Measurements from ENCODE around the gene GAB2.

Gene GAB2

DNA sequence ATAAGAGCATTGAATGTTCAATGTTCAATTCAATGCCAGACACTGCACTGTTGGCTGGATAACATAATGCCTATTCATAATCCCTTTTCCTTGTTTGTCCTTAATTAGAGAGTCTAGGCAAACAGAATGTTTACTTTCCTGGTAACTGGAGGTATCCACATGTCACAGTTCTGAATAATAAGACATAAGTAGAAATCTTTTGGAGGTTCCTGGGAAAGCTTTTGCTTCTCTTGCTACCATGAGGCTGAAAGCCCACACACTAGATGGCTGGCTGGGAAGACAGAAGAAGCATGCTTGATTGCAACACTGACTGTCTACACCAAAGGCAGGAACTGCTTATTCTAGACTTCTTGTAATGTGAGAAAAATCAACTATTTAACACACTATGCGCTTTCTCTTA is 79.5 kb downstream of the GAB2 start:
- DNase-seq: no peak

DNA sequence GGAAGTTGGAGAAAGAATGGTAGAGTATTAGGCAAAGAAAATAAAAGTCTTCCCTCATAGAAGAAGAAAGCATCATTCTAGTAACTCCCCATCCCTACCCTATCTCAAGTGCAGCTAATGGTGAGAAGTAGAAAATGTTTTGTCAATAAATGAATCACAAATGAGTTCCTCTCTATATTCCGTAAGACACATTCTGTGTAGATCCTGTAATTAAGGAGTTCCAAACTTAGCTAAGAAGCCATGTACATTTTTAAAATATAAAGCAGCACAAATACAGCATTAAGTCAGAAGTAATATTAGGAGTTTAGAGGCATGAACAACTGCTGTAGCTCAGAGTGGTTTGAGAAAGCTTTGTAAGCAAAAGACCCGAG is 80.1 kb downstream of the GAB2 start:
- DNase-seq: no peak

DNA sequence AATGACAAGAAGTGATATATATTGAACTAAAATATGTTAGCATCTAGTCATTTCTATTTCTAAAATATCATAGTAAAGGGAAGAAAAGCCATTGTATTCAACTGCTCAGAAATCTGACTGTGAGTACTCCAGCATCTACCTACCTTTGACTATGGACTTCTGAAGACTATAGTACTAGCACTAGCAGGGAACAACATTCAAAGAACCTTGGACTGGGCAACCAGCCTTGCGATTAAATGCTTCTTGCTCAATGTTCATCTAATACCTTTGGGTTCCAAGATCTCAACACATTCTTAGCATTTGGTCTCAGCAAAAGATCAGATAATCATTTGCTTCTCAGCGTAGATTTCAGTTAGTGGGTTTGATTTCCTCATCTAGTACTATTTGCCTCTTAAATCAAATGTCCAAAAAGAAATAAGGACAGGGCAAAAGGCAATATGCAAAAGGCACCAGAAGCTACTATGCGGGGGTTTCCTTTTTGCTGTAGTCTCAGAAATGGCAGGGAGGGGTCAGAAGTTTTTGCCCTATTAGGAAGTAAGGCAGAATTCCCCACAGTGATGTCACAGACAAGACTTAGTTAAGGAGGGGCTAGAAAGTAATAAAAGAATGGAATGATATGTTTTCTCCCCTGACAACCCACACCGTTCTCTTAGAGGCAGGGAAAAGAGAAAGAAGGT is 80.6 kb downstream of the GAB2 start:
- no peak for DNase-seq

DNA sequence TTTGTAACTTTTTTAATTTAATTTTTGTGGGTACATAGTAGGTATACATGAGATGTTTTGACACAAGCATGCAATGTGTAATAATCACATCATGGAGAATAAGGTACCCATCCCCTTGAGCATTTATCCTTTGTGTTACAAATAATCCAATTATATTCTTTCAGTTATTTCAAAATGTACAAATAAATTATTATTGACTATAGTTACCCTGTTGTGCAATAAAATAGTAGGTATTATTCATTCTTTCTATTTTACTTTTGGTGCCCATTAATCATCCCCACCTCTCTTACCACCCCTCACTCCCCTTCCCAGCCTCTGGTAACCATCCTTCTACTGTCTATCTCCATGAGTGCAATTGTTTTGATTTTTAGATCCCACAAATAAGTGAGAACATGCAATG is 83.5 kb downstream of the GAB2 start:
- no peak for DNase-seq

DNA sequence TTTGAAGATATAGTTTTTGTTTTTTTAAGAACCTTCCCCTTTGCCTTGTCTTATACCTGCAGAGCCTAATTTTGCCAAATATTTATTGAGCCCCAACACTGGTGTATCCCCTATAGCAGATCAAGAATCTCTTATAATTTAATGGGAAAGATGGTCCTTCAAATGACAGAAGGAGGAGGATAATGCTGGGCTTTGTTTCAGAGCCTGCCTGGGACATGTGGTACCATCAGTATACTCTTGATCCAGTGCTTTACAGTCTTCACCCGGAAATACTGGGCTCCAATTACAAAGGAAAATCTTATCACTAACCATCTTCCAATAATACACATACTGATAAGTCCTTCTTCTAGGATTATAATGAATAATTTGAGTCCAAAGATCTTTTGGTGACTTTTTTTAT is 84.7 kb downstream of the GAB2 start:
- DNase-seq: no peak

DNA sequence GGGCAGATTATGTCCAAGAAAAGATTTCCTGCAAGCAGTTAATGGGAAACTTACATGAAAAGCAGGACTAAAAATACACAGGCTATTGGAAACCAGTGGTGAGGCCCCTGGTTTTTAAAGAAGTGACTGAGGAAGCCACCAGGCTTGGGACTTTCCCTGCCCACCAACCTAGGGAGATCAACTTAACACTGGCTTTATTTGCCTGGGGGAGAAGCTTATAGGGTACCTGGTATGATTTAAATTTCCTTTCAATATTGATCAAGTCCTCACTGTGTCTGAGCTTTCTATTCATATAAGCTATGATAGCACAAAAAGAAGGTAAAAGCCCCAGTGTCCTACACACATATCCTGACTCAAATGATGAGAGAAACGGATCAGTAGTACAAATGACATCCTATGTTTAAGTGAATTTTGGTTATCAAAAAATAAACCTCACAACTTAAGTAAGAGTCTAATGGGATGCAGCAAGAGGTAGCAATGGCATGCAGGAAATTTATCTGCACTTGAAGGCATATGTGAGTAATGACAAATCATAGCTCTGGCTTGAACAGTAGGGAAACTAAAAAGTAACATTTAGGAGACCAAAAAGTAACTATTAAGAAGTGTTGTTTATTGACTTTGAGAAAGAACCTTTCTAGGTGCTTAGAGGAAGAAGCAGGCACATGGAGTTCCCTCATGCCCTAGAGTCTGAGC is 85.3 kb downstream of the GAB2 start:
- no peak for DNase-seq

DNA sequence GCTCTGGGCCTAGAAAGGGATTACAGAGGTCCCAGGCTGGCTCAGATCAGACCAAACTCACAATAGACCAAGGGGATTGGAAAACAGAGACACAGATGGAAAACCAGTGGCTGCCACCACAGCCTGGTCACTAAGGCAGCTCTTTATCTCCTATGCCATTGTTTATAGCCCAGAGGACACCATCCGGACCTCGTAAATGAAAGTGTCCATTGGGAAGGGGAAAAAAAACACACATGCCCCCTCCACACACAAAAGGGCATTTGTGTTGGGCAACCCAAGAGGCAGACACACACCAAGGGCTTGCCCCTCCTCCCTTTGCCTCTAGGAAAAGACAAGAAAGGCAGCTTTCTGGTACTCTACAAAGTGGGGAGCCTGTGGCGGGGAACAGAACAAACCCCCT is 85.9 kb downstream of the GAB2 start:
- DNase-seq: no peak

DNA sequence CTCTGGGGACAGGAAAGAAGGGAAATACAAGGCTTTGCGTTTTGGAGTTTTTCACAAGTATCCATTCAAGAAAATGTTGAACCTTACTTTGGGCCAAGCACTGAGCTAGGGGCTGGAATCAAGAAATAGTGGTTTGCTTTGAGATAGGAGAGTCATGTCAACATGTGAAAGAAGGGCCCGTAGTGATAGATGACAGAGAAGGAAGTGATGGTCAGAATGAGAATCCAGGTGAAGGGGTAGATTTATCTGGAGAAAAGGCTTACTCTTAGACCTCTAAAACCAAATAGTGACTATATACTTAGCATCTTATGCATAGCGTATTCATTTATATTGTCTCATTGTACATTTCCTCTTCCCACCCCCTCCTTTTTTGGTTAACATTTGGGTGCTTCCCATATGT is 87.3 kb downstream of the GAB2 start:
- DNase-seq: no peak

DNA sequence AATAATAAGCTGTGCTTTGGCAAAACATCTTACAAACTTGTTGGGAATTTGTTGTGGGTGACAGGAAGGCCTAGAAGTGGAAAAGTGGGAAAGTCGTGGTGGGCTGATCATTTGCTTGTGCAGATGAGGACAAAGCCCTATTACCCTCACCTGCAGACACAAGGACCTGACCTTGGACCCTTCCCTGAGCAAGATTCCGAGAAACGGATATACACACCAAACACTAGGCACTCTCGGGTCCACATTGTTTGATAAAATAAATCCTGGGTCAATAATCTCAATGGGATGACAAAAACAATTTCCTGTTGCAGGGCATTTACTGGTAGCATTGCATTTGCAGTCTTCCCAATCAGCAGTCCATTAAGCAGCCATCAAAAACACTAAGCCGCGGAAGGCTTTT is 89.7 kb downstream of the GAB2 start:
- no peak for DNase-seq

DNA sequence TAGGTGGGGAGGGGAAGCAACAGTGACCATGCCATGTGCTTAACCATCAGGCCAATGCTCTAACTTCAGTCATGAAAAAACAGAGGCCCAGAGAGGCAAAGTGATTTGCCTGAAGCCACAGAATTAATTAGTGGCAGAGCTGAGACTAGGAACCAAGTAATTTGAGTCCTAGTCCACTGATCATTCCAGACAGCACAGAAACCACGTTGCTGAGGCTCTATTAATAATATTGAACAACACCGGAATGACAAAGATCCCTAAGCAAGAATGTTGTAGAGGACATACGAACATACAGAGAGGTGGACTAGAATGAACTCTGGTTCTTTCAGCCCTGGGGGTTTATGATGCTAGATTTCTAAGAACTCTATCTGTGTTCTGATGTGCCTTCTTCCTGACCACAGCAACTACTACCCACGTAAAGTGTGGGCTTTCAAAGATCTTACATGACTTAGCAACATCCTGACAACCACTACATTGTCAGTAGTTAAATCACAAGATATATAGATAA is 92.3 kb downstream of the GAB2 start:
- no peak for DNase-seq

DNA sequence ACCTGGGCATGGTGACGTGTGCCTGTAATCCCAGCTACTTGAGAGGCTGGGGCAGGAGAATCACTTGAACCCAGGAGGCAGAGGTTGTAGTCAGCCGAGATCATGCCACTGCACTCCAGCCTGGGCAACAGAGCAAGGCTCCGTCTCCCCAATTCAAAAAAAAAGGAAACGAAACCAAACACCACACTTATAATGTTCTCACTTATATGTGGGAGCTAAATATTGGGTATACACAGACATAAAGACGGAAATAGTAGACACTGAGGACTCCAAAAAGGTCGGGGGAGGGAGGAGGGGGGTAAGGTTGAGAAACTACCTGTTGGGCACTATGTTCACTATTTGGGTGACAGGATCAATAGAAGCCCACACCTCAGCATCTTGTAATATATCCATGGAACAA is 94.3 kb downstream of the GAB2 start:
- no peak for DNase-seq

DNA sequence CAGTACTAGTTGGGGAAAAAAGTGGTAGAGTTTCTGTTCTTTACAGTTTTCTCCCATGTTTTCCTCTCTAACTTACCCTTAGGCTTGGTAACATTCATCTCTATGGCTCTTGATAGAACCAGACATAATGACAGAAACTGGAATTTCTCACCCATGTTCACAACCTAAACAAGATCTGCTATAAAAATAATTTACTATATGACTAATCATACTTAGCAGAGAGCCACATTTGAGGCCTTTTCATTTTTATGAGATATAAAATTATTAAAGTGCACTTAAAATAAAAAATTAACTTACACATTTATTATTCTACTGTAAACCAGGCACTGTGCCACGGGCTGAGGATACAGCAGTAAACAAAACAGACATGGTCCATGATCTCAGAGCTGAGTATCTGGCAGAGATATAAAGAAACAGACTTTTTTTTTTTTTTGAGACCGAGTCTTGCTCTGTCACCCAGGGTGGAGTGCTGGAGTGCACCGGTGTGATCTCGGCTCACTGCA is 98.1 kb downstream of the GAB2 start:
- DNase-seq: peak; percentile 8

DNA sequence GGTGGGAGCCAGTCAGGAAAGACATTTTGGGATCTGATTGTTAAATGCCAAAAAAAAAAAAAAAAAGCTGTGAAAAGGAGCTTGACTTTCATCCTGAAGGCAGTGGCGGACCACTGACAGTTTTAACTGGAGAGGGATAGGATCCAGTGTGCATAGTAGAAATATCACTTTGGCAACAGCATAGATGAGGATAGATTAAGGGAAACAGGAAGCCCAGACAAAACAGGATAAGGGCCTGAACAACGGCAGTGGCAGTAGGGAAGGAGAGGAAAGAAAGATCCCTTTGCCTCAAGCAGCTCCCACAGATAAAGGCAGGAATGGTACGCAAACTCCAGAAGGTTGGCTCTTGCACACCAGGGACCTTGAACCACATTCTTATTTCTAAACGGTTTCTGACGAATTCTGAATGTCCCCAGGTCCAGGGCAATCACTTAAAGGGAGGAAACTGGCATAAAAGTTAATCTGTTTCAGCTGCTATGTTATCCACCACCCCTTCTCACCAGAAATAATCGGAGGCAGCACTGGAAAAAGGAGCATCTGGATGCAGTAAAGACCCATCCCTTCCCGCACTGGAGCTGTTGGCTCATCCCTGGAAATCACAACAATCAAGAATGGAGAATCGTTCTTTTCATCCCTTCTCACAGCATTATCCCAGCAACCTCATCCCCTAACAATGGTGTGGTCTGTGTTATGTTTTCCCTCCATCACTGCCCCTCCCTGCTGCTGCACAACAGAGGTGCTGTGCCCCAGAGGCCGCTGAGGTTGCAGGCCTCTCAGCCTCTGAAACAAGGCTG is 99.1 kb downstream of the GAB2 start:
- DNase-seq: peak; percentile 1

DNA sequence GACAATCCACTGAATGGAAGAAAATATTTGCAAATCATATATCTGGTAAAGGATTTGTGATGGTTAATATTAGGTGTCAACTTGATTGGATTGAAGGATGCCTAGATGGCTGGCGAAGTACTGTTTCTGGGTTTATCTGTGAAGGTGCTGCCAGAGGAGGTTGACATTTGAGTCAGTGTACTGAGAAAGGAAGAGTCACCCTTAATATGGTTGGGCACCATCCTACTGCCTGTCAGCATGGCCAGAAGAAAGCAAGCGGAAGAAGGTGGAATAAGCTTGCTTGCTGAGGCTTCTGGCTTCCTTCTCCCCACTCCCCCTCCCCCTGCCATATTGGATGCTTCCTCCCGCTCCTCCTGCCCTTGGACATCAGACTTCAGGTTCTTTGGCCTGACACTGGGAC is 101.9 kb downstream of the GAB2 start:
- no peak for DNase-seq

DNA sequence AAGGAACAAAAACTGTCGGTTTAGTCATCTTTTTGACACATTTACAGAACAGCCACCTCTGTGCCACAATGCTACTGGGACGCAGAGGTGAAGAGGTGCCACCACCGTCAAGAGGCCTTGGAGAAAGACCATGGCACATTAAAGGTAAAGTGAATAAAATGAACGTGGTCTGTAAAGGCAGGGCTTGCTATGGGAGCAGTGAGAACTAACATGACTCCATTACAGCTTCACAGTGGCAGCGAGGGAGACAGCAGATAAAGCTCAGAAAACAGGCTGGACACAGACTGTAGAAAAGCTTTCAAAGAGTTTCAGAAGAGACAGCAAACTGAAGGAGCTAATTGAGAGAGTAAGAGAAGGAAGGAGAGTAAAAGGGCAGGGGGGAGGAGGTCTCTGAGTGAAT is 102.9 kb downstream of the GAB2 start:
- no peak for DNase-seq

DNA sequence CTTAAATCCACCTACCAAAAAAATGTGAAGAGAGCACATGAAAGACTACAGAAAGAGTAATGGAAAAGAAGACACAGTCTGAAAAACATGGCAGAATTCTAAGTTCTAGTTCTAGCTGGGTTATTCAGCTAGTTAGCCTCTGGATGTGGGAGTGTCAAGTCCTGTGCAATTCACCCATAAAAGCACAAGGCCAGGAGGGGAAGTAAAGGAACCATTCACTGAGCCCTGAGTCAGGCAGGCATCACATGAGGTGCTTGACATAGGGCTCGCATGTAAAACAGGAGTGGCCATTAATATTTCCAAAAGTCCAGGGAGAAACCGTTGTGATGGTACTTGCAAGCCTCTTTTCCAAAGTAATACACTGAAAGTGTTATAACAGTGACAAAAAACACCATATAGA is 103.7 kb downstream of the GAB2 start:
- DNase-seq: no peak

DNA sequence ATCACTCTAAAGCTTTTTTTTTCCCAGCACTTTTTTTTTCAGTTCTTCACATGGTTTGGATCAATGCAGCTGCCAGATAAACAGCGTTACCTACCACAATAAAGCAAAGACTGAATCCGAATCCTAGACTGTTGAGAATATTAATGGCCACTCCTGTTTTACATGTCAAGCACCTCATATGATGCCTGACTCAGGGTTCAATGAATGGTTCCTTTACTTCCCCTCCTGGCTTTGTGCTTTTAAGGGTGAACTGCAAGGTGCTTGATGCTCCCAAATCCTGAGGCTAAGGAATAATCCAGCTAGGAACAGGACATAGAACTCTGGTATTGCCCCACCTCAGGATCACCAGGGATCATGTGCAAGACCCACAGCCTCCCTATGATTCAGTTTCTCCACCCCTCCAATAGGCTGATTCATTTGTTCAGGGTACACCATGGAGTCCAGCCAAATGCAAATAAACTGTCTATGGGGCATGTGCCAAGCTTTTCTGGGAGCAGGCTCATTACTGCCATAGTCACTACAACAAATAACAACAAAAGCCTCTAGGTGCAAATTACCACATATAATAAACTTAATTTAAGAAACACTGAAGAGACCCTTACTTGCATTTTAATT is 104.3 kb downstream of the GAB2 start:
- DNase-seq: peak; percentile 17

DNA sequence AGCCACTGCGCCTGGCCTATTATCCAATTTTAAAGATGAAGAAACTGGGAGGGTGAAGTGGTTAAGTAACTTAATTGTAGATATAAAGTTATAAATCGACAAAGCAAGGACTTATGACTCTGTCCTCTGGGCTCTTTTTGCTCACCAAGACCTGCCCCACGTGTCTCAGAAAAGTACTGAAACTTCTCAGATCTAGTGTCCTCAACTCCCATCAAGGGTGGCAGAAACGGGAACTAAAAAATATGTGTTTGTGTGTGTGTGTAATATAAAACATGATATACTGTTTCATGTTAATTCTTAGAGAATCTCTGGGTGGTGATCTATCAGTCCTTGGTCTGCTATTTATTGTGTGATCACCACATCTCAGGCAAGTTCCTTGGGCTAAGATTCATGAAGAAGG is 104.9 kb downstream of the GAB2 start:
- no peak for DNase-seq

DNA sequence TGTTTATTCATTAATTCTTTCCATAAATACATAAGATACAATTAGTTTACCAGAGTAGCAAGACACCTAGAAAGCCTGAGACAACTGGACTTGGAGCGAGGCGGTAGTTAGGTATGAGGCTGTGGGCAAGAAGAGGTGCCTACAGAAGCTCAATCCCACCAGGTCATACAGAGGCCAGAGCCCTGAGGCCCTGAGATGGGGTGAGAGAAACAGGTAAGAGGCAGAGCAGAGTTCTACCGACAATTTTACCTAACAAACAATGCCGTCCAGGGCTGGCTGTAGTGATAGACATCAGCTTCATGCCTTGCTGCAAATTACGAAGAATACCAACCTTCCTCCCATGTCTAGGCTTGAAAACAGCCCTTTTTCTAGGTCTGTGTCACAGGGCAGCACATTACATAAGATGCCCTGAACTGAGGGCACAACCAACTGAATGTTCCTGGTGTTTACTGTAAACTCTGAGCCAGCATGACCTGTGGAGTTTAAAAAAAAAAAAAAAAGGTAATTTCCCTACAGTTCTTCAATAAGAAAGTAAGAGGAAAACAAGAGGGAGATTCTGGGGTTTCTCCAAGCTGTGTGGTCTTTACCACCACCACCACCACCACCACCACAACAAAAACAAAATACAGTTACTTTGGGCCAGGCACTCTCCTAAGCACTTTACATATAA is 105.8 kb downstream of the GAB2 start:
- no peak for DNase-seq

DNA sequence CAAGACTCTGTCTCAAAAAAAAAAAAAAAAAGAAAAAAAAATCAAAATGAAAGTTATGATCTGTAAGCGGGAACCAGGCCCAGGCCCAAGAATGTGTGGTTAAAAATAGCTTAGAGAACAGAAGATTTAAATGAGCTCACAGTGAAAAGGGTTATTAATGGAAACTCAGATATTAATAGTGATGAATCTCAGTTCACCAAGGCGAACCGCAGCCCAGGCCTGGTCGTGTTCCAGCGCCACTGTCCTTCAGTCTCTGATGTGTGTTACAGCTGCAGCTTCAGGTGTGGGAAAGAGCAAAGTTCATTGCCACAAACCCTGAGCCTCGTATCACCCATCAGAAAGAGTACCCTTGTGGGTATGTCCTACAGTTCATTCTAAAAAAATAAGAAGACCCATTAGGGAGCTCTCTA is 107.1 kb downstream of the GAB2 start:
- DNase-seq: no peak

DNA sequence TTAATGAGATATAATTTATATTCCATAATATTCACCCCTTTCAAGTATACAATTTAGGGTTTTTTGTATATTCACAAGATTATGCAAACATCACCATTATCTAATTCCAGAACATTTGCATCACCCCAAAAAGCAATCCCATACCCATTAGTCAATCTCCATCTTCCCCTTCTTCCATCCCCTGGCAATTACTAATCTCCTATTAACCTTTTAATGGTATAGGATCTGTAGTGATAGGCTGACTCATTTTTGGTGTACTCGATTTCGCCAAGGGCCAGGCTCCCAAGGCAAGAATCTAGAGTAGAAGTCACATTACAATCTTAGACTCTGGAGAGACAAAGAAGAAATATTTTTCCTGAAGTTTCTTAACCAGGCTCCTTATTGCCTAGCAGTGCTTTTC is 113.4 kb downstream of the GAB2 start:
- DNase-seq: no peak

DNA sequence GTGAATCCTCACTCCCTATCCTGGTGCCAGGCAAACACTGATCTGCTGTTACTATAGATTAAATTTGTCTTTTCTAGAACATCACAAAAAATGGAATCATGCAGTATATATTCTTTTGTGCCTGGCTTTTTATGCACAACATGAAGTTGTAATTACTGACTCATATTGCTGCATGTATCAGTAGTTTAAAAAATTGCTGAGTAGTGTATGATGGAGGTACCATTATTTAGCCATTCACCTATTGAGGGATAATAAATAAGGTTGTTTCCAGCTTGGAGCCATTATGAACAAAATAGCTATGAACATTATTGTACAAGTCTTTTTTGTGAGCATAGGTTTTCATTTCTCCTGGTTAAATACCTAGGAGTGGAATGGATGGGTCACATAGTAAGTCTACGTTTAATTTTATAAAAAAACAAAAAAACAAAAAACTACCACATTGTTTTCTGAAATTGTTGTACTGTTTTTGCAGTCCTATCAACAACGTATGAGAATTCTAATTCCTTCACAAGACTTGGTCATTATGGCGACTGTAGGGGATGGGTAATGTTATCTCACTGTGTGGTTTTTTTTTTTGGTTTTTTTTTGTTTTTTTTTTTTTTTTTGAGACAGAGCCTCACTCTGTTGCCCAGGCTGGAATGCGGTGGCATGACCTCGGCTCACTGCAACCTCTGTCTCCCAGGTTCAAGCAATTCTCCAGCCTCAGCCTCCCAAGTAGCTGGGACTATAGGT is 117.3 kb downstream of the GAB2 start:
- no peak for DNase-seq

All from NCI-H1694 treated with DMSO at 0.1 percent for 48 hours (cell line).